Astrocyte of the cerebellum (primary cell): Measurements from ENCODE around the gene PALLD.
"Not testable (repeated sequence)": the region's sequence is repeated elsewhere in the genome, so short reads cannot be mapped to it uniquely, and the experiment has no call there.

Source experiments
- DNase-seq: peaks from one replicate; pipeline ENCODE4 v3.0.0-alpha.2; 2011; ENCODE audit warnings: low read depth
- H3K4me3 ChIP-seq: 2 replicates; pipeline ENCODE4 v1.5.1; 2011; ENCODE audit warnings: mild to moderate bottlenecking, low read depth, low read length, moderate library complexity
- CTCF ChIP-seq: IDR thresholded peaks from 2 replicates; pipeline ENCODE4 v1.5.1; 2012; ENCODE audit warnings: low read length, low read depth, moderate library complexity, mild to moderate bottlenecking; ENCODE audit errors: missing control alignments
- in situ Hi-C: cut with HindIII; loops from 2 replicates; pipeline ENCODE4 v1.10.0; 2017; ENCODE audit warnings: low sequenced_read_pairs

The PALLD gene

GRCh38 chr4:168800926-168801325 is 304.1 kb downstream of the PALLD start:
- in situ Hi-C loops, result no loop called here
- H3K4me3 ChIP-seq, result no peak overlapping the region
- no peak for TF ChIP-seq CTCF
- no peak for DNase-seq

- no peak for TF ChIP-seq CTCF
- H3K4me3 ChIP-seq, result no peak overlapping the region
- in situ Hi-C loops, result no loop called here
- no peak for DNase-seq
These were observed 305.4 kb downstream of the PALLD start for GRCh38 chr4:168802222-168802621.

GRCh38 chr4:168803052-168803451 is 306.2 kb downstream of the PALLD start:
- H3K4me3 ChIP-seq, in situ Hi-C loops, DNase-seq: not testable (repeated sequence)

GRCh38 chr4:168803732-168804131 is 306.9 kb downstream of the PALLD start:
- no peak for TF ChIP-seq CTCF
- in situ Hi-C loops, result no loop called here
- H3K4me3 ChIP-seq, result no peak overlapping the region
- peak; percentile 93 for DNase-seq

GRCh38 chr4:168804146-168804545 is 307.3 kb downstream of the PALLD start:
- in situ Hi-C loops, result no loop called here
- H3K4me3 ChIP-seq, result no peak overlapping the region
- no peak for TF ChIP-seq CTCF
- DNase-seq, result no peak

- DNase-seq, result no peak
- no peak for TF ChIP-seq CTCF
- in situ Hi-C loops, result no loop called here
These were observed 308.5 kb downstream of the PALLD start for GRCh38 chr4:168805341-168805740.

GRCh38 chr4:168806247-168806646 is 309.4 kb downstream of the PALLD start:
- DNase-seq, in situ Hi-C loops, H3K4me3 ChIP-seq: not testable (repeated sequence)

More at GRCh38 chr4:168805341-168805740, 308.5 kb downstream of the PALLD start:
- H3K4me3 ChIP-seq, result no peak overlapping the region

GRCh38 chr4:168811207-168811606 is 314.4 kb downstream of the PALLD start:
- no peak for DNase-seq
- no peak overlapping the region for H3K4me3 ChIP-seq
- TF ChIP-seq CTCF, result no peak
- in situ Hi-C loops, result no loop called here
